GDM1 (cell line): ENCODE data around the gene MAST2.

Experiments
- DNase-seq: peaks from one replicate; lab custom pipeline; 2025; lab: John Stamatoyannopoulos, UW

The MAST2 gene

DNA sequence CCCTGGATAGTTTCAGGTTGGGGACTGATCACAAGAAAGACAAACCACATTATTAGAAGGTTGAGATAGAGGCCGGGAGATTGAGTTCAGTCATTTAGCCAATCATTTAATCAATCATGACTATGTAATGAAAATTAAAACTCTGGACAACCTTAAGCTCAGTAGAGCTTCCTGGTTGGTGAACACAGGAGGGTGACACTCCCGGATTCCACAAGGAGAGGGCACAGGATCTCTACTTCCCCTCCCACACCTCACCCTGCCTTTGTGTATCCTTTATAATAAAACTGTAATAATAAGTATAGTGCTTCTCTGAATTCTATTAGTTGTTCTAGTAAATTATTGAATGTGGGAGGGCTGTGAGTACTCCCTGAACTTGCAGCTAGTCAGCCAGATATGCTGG, 178.9 kb downstream of the MAST2 start:
- no peak for DNase-seq

DNA sequence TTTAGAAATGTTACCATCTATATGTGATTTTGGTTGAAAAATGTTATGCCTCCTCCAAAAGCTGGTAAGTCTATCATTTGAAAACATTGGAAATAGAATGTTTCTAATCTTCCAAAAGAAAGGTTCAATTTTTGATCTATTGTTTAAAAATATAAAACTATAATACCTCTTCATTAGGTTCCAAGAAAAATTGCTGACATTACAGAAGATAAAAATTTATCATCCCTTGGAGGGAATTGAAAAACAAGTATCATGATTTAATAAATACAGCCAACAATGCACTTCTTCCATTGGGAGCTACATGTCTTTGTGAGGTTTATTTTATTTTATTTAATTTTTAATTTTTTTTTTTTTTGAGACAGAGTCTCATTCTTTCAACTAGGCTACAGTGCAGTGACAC, 180.6 kb downstream of the MAST2 start:
- DNase-seq, result no peak

DNA sequence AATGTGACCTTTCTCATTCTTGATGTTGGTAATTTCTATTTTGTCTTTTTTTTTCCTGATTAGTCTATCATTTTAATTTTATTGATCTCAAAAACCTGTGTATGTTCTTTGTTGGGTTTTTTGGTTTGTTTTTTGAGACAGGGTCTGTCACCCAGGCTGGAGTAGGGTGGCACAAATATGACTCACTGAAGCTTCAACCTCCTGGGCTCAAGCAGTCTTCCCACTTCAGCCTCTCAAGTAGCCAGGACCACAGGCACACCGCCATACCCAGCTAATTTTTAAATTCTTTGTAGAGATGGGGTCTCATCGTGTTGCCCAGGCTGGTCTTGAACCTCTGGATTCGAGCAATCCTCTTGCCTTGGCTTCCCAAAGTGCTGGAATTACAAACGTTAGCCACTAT, 183.8 kb downstream of the MAST2 start:
- no peak for DNase-seq

DNA sequence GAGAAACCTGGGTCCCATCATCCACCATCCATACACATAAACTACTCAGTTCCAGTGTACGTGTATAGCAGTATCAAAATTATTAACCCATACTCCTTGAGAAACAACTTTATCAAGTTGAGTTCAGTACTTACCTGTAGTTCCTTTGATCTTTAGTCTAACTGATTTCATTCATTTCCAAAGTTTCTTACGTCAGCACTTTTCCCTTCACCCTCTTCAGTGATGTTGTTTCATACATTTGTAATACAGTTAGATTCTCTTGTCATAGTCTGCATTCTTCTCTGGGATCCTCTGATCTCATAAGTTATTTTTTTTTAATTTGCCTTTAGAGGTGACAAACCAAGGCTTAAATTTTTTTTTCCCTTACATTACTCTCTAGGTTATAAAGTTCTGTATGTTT, 185.8 kb downstream of the MAST2 start:
- DNase-seq, result no peak

DNA sequence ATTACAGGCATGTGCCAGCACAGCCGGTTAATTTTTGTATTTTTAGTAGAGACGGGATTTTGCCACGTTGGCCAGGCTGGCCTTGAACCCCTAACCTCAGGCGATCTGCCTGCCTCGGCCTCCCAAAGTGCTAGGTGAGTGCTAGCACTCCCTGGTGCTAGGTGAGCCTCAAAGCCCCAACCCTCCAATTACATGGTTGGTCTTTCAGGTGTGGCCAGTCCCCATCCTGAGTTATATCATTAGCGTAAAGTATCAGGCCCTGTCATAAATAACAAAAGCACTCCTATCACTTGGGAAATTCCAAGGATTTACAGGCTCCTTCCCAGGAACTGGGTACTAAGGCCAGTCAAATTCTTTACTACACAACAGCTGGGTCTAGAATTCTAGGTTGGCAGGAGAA, 191.0 kb downstream of the MAST2 start:
- no peak for DNase-seq

DNA sequence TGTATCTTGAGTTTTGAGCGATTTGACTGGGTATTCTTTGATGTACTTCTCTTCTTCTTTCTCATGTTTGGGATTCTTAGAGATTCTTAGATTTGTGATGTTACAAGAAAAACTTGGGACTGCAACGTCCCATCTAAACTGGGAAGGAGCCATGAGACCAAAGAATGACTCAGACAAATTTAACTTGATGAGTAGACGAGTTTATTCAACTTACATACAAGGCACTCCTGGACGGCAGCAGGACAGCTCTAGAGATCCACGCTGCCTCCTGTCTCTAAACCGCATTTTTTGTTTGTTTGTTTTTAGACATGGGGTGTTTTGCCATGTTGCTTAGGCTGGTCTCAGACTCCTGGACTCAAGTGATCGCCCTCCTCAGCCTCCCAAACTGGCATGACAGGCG, 191.9 kb downstream of the MAST2 start:
- DNase-seq, result no peak

DNA sequence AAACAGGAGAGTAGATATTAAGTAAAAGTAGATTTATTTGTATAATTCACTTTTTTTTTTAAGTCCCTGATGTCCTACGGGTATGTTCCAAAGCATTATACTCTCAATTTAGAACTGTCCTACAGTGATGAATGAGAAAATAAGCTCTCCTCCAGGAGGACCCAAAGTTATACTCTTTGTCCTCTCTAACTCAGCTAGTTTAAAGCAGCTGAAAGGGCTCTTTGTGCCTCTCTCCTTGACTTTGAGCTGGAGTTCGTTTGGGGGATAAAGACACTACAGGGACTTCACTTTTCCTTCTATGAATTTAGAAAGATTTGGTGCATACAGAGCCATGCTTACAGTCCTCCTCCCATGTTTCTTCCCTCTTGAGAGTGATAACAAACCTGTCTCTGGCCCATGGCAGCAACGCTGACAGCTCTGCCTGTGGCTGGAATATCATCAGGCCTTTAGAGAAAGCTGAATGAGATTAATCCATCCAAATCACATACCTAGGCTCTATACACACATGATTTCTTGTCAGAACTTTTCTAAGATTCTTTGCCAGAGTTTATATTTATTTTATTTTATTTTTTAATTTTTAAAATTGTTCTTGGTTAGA, 194.7 kb downstream of the MAST2 start:
- DNase-seq, result no peak

DNA sequence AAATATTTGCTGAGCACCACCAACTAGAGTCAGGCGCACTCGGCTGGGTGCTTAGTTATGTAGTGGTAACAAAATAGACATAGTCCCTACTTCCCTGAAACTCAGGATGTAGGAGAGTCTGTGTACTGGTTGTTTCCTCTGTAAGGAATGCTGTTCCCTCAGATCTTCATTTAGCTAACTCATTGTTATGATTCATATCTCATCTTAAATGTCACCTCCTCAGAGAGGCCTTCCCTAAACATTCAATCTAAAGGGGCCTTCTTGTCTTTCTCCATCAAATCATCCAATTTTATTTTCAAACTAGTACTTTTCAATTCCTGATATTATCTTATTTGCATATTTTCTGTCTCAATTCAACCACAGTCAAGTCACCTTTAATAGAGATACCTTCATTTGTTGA, 196.1 kb downstream of the MAST2 start:
- DNase-seq, result no peak

DNA sequence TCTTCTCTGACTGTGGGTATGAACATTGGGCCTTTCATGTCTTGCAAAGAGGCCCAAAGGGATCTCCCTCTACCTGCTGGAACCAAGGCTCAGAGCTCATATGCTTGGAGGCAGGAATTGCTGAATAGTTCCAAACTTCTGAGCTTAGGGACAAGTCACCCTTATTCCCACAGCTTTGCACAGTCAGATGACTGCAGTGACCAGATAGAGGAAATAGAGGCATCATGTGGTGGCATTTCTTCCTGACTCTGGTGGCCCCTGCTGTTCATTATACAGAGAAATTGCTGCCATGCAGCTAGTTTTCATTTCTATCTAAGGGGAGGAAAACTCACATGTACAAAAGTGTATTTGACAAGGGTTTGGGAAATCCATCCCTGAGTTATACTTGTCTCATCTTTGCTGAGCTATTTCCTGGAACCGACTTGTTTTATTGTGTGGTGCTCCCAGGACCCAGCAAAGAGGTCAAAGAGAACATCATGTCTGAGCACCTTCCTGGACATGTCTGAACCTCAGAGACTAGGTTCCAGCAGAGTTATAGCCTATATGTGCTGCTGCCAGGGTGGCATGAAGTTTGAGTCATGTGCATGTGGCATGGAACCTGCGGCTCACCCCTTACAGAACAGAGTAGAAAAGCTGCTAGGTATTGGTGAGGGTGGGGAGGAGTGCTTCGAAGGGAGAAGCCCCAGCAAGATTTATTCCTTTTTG, 197.8 kb downstream of the MAST2 start:
- no peak for DNase-seq

DNA sequence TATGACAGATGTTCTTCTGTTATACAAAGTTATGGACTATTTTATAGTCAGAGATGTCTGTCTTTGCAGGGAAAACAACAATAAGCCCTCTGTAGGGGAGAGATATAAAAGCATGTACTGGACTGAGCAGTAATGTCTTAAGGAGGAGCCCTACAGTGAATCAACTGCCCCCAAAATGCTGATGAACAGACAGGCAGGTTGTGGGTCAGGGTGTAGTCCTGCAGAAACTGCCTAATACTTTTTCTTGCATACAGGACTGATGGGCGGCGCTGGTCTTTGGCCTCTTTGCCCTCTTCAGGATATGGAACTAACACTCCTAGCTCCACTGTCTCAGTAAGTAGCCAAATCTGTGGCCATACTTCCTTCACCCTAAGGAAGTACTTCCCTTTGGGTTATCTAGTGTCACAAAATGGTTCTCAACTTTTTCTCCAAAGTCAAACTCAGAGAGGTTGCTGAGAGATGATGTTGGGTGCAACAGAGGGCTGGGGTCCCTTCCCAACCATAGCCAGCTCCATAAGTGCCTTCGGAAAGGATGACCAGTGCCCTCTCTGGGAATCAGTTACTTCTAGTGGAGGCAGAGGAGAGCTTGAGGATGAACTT, 199.2 kb downstream of the MAST2 start:
- DNase-seq, result no peak

DNA sequence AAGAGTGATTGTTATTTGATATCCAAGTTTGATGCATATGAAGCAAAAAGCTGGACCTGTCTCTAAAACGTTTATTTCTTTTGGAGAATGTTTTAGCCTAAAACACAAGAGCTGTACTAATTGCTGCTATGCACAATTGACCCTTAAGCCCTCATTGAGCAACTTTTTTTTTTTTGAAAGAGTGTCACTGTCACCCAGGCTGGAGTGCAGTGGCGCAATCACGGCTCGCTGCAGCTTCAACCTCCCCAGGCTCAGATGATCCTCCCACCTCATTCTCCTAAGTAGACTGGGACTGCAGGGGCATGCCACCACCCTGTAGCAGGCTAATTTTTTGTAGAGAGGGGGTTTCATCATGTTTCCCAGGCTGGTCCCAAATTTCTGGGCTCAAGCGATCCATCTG, 199.9 kb downstream of the MAST2 start:
- DNase-seq, result no peak

DNA sequence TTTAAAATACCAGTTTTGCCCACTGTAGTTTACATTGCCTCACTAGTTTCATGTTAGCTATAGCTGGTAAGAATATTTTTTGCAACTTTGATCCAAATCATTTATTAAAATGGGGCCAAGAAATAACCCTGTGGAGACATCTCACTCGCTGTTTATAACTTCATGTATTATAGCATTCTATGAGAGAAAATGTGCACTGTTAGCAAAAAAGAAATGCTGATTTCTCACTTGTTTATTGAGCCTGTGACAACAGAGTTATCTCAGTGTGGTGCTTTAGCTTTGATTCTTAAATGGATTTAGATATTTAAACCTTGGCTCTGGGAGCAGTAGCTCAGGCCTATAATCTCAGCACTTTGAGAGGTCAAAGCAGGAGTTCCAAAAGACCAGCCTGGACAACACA, 201.1 kb downstream of the MAST2 start:
- DNase-seq, result no peak

DNA sequence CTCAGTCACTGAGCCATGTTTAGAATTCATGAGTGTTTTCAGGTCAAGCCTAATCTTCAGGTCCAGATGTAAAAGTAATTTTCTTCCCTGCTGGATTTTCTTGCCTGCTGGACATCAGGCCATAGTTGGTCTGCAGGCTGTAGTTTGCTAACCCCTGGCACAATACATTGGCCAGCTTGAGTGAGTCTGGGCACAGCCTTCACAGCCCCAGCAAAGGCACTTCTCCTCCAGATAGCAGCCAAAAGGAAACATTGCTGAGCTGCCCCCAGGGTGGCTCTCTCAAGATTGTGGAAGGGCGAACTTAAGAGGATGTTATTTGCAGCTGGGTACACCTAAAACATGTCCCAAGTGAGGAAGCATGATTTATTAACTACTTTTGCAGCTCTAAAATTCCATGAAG, 202.2 kb downstream of the MAST2 start:
- DNase-seq, result no peak

DNA sequence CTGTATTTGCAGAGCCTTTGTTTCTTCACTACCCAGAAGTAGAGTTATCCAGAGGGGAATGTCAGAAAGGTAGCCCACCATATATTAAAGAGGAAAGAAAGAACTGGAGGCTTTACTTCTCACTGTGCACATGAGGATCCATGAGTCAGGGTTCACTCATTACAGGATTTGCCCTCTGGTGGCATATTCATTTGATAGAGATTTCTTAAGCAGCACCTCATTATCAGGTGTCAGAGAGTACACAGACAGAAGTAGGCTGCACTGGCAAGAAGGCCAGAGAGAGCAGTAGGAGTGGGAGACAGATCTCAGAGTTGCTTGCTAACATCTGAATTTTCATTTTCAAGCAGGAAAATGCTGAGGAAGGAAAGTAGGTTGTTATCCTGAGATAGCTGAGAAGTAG, 205.2 kb downstream of the MAST2 start:
- no peak for DNase-seq

DNA sequence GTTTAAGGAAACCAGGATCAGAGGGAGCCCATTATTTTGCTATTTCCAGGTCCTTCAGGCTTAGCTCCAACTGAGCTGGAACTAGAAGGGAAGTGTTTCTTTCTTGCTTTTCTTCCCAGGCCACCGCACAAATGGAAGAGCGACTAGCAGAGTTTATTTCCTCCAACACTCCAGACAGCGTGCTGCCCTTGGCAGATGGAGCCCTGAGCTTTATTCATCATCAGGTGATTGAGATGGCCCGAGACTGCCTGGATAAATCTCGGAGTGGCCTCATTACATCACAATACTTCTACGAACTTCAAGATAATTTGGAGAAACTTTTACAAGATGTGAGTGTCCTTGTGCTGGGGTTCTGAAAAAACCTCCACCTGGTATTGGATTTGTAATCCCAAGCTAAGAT, 207.2 kb downstream of the MAST2 start:
- no peak for DNase-seq

DNA sequence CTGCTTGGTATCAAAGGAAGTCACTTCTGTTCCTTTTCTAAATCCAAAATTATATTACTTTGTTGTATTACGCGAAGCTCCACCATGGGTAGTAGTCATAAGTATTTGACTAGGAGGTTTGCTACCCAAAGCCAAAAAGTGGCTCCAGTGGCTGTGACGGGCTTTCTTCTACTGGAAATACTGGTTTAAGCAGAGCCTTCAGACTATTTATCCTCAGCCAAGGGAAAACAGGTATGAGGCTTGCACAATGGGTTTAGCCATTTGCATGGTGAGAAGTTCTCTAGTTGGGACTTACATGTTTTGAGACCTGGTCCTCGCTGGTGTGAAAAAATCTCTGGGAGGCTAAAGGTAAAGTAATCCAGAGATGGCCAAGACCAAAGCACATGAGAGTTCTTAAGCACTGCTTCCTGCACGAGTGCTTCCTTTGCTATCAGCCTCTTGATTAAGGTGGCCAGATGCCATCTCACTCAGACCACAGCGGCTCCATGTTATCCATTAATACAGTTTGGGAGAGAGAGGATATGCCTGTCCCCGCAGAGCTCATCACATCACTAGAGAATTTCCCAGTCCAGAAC, 207.8 kb downstream of the MAST2 start:
- DNase-seq, result no peak

DNA sequence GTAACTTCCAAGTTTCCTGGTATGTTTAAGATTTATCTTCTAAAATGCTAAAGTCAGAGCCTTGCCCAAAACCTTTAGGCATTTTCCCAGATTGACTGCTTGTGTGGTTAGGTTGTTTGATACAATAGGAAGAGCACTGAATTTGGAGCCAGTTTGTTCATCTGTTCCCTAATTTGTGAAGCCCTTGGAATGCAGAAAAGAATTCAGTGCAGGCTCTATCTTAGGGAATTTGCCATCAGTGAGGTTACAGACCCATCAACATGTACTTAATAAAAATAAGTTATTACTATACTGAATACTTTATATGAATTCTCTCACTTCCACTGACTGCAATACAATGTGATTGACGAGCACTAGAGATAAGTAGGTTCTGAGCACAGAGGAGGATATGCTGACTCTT, 208.8 kb downstream of the MAST2 start:
- no peak for DNase-seq

DNA sequence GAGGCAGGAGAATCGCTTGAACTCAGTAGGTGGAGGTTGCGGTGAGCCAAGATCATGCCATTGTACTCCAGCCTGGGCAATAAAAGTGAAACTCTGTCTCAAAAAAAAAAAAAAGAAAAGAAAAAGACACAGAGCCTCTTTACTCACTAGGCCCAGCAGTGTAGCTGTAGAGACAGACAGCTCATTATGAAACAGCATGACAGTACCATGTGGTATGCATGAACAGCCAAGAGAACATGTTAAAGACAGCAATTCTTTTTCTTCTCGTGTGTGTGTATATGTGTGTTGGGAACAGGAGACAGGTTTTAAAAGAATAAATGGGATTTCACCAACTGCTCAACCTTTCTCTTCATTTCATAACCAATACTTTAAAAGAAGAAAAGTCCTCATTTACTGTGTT, 210.2 kb downstream of the MAST2 start:
- DNase-seq, result no peak

DNA sequence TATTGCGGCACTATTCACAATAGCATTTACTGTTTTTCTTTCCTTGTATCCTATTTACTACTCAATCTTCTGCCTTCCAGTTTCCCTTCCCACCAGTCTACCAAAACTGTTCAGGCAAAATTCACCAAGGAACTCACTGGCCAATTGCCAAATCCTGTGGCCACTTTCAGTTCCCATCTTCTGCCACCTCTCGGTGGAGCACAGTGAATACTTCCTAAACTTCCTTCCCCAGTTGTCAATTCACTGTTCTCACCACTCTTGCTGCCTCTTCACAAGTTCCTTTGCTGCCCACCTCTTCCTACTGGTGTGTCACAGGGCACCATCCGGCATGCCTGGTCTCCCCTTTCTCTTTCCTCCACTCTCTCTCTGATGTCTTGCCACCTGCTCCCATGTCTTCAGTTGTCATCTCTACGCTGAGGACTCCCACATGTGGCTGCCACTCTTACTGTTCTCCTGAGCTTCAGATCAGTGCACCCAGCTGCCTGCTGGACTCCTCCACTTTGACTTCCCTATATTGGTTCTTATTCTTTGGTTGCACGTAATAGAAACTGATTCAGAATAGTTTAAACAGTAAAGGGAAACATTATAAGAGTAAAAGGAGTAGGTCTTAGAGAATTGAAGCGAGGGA, 214.6 kb downstream of the MAST2 start:
- DNase-seq, result no peak

DNA sequence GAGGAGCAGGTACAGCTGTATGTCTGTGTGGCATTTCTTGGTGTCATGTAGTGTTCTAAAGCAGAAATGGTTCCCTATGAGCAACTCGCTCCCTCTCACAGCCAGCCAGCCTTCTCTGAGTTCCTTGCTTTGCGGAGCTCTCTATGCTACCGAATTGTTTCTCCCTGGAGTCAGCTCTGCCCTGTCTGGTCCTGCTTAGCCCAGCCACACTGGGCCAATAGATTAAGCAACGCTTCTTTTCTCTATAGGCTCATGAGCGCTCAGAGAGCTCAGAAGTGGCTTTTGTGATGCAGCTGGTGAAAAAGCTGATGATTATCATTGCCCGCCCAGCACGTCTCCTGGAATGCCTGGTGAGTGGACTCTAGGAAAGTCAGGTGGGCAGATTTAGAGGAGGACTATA, 215.9 kb downstream of the MAST2 start:
- no peak for DNase-seq

DNA sequence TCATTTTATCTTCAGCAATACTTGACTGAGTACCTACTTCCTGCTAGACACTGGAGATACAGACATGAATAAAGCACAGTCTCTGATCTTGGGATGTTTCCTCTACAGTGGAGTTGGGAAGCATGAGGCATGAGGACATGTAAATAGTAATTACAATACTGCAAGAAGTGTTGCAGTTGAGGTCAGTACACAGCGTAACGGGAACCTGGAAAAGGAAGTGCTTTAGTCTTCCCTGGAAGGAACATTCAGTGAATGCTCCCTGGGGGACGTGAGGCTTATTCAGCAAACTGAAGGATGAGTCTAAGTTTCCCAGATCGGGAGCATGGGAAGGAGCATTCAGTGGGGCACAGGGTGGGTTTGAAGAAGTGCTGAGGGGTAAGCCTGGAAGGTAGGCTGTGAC, 216.6 kb downstream of the MAST2 start:
- no peak for DNase-seq

DNA sequence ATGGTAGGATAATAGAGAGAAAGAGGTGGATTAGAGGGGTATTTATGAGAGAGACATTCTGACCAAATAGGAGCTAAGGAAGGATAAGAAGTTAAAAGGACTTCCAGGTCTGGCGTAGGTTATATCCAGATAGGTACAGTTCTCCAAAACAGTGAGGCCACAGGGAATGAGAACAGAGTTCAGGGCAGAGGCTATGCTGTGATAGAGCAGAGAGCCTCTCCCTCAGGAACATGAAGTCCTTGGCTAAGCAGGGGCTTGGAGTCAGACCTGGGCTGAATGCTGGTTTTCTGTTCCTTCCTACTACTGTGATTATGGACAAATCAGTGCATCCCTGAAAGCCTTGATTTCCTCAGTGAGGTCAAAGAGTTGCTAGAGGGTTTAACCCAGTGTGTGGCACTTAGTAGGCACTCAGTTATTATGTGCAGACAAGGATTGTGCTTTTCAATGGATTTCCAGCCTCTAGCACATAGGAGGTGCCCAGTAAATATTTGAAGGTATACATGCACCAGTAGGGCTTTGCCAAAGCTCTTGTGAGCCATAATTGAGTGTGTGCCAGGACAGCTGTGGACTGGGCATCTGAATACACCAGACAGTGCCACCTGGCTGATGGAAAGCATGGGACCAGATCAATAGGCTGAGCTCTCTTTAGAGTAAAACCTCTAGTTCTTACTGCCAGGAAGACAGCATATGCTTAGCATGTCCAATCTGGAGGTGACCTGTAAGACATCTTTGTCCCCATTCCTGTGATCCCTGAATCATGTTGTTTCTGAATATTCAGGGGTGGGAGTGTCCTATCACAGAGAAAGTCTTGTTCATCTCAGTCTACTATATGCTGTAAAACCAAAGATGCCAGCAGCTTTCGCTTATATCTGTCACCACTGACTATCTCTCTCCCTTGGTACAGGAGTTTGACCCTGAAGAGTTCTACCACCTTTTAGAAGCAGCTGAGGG, 217.9 kb downstream of the MAST2 start:
- DNase-seq, result no peak
